ENCODE measurements around the gene GALNT2.

GALNT2 gene

GRCh38 chr1:230124186-230125128 is 57.4 kb downstream of the GALNT2 start:
- FAIRE-seq: no peak
- no peak for DNase-seq (ENCODE audit: insufficient read length, low spot score)
- no peak for TF ChIP-seq POLR2A (IDR thresholded peaks at IDR 0.05; ENCODE audit: low read depth, low read length)

- TF ChIP-seq POLR2A (IDR thresholded peaks at IDR 0.05; ENCODE audit: low read depth, low read length): no peak
- DNase-seq (ENCODE audit: insufficient read length, low spot score) (no peak), FAIRE-seq (no peak)
Measured at GRCh38 chr1:230125141-230125540, 58.1 kb downstream of the GALNT2 start.

- FAIRE-seq (no peak), DNase-seq (ENCODE audit: insufficient read length, low spot score) (no peak)
- no peak for TF ChIP-seq POLR2A (IDR thresholded peaks at IDR 0.05; ENCODE audit: low read depth, low read length)
Measured at GRCh38 chr1:230125640-230126528, 58.8 kb downstream of the GALNT2 start.

- TF ChIP-seq POLR2A (IDR thresholded peaks at IDR 0.05; ENCODE audit: low read depth, low read length): no peak
Measured at GRCh38 chr1:230126529-230127104, 59.6 kb downstream of the GALNT2 start.

GRCh38 chr1:230127105-230128054 is 60.3 kb downstream of the GALNT2 start:
- no peak for TF ChIP-seq POLR2A (IDR thresholded peaks at IDR 0.05; ENCODE audit: low read depth, low read length)
- DNase-seq (ENCODE audit: insufficient read length, low spot score) (no peak), FAIRE-seq (no peak)

More at GRCh38 chr1:230126529-230127104, 59.6 kb downstream of the GALNT2 start:
- DNase-seq (ENCODE audit: insufficient read length, low spot score) (no peak), FAIRE-seq (no peak)

GRCh38 chr1:230128569-230129285 is 61.7 kb downstream of the GALNT2 start:
- TF ChIP-seq POLR2A (IDR thresholded peaks at IDR 0.05; ENCODE audit: low read depth, low read length): no peak
- DNase-seq (ENCODE audit: insufficient read length, low spot score): no peak
- FAIRE-seq: no peak

- FAIRE-seq (no peak), DNase-seq (ENCODE audit: insufficient read length, low spot score) (no peak)
- TF ChIP-seq POLR2A (IDR thresholded peaks at IDR 0.05; ENCODE audit: low read depth, low read length): no peak
Measured at GRCh38 chr1:230129341-230129740, 62.3 kb downstream of the GALNT2 start.

- no peak for TF ChIP-seq POLR2A (IDR thresholded peaks at IDR 0.05; ENCODE audit: low read depth, low read length)
- DNase-seq (ENCODE audit: insufficient read length, low spot score): no peak
- FAIRE-seq: no peak
Measured at GRCh38 chr1:230130172-230130944, 63.3 kb downstream of the GALNT2 start.

- TF ChIP-seq POLR2A (IDR thresholded peaks at IDR 0.05; ENCODE audit: low read depth, low read length): no peak
- FAIRE-seq (no peak), DNase-seq (ENCODE audit: insufficient read length, low spot score) (no peak)
Measured at GRCh38 chr1:230131457-230131856, 64.4 kb downstream of the GALNT2 start.

- FAIRE-seq: no peak
- TF ChIP-seq POLR2A (IDR thresholded peaks at IDR 0.05; ENCODE audit: low read depth, low read length): no peak
- no peak for DNase-seq (ENCODE audit: insufficient read length, low spot score)
Measured at GRCh38 chr1:230132758-230133157, 65.7 kb downstream of the GALNT2 start.

GRCh38 chr1:230135726-230136125 is 68.7 kb downstream of the GALNT2 start:
- DNase-seq (ENCODE audit: insufficient read length, low spot score): no peak
- no peak for TF ChIP-seq POLR2A (IDR thresholded peaks at IDR 0.05; ENCODE audit: low read depth, low read length)
- no peak for FAIRE-seq
